GM21515 (cell line): Measurements from ENCODE around the gene PLP2.

Source experiments
- ATAC-seq: cut with Tn5 transposase; IDR thresholded peaks from one replicate; pipeline ENCODE4 v1.9.1; 2021; ENCODE audit not compliant: unreplicated experiment

Gene PLP2

DNA sequence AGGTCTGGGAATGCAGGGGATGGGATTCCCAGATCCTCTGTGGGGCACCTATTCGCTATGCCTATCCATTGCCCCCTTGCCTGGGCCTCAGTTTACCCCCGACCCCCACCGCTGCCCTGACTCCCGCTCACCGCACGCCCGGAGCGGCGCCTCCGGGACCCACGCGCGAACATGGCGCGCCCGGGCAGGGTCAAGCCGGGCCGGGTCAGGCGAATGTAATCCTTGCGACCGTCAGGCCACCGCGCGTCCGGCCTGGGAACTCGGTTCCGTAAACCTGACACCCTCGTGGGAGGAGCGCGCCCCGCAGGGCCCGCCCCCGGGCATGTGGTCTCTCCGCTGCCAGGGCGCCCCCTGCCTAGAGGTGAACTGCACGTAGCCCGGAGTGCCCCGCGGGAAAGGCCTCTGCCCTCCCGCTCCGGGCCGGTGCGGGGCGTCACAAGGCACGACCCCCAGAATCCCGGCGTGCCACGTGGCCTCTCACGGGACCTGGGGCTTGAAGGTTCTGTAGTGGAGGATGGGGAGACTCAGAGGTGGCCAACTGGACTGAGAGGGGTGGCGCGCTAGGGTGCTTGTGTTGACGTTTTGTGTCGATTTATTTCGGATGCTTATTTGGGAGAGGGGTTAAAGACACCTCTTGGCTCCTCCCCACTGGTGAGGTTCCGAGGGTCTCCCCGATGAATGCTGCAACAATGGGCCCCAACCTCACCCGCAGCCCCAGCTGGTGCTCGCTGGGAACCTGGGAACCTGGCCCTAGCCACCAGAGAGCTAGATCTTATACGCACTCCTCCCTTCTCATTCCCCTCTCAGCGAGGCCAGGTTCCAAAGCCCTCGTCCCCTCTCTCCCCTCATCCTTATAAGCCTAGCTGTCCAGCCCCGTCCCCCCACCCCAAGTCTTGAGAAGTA is 14.7 kb downstream of the PLP2 start, which contains the start of gene PRICKLE3:
PRICKLE3 (minus strand) TSS at position 249 of the 903 bp plus-strand sequence; CDS start at position 173, 76 bp downstream.
- no peak for ATAC-seq

DNA sequence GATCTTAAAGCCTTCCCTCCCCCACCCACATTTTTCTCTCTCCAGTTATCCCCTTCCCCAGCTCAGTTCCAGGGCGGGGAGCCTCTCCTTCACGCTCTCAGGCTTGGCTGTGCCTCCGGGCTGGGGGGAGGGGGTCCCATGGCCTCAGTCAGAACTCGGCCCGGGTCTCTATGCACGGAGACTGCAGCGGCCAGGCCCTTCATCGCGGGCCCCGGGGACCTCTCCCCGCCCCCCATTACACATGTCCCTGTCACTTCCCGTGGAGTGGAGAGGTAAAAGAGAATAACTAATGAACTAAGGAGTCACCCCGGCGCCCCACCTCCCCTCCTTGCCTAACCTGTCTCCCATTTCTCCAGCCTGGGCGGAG is 15.3 kb downstream of the PLP2 start:
- ATAC-seq: no peak

DNA sequence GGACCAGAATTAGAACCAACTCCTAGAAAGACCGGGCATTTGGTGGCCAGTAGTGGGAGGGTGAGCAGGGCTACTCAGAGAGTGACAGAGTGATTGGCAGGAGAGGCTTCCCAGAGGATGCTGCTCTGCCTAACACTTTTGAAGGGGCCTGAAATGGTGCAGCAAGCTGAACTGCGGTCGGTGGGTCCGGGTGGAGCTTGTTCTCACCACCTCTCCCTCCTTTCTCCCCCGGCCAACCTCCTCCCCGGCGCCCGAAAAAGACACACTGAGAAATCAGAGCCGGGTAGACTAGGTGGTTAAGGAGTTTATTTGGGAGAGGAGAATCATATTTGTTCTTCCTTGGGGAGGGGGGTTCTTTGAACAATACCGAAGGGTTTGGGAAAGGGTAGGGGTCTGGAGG is 15.8 kb downstream of the PLP2 start:
- no peak for ATAC-seq

DNA sequence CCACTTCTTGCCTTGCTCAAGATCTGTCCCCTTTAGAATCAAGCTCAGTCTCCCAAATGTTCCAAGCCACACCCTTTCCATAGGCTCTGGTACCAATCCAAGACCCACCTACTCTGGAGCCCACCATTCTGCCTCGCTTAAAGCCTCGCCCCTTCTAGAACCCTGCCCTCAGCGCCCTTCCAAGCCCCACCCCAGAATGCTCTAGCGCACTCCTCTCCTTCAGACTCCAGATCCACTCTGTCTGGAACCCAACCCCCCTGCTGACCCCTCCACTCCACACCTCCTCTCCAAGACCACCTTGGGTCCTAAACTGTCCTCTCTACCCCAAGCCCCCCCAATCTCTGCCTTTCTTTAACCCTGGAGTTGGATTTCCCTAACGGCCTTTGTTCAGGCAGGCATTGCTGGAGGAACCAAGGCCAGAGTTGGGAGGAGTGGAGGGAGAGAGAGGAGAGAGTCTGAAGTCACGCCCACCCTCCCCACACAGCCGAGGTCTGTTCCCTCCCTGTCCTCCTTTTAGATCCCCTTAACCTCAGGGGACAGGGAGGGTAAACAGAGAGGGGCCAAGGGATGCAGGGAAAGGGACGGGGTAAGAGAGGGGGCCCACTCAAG is 16.9 kb downstream of the PLP2 start:
- no peak for ATAC-seq

DNA sequence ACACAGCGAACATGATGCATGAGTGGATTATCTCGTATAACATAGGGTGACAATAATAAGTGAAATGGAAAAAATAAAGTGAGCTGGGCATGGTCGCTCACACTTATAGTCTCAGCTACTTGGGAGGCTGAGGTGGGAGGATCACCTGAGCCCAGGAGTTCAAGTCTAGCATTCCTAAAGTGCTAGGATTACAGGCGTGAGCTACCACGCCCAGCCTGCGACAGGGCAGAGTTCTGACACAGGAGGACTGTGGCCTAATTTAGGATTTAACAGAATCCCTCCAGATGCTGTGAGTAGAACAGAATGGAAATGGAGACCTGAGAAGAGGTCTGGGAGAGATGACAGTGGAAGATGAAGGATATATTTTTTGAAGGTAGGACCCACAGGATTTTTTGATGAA is 17.9 kb downstream of the PLP2 start:
- no peak for ATAC-seq

GRCh38 chrX:49190821-49191573 is 19.3 kb downstream of the PLP2 start:
- peak; percentile 89 for ATAC-seq

GRCh38 chrX:49191574-49192011 is 19.9 kb downstream of the PLP2 start:
- peak; percentile 24 for ATAC-seq

- no peak for ATAC-seq
Measured at GRCh38 chrX:49192722-49193328, 21.1 kb downstream of the PLP2 start.

- ATAC-seq: no peak
Measured at GRCh38 chrX:49193542-49193964, 21.9 kb downstream of the PLP2 start.

GRCh38 chrX:49197543-49198087 is 25.9 kb downstream of the PLP2 start:
- ATAC-seq: no peak

- ATAC-seq: no peak
Measured at GRCh38 chrX:49198540-49199314, 27.0 kb downstream of the PLP2 start.

DNA sequence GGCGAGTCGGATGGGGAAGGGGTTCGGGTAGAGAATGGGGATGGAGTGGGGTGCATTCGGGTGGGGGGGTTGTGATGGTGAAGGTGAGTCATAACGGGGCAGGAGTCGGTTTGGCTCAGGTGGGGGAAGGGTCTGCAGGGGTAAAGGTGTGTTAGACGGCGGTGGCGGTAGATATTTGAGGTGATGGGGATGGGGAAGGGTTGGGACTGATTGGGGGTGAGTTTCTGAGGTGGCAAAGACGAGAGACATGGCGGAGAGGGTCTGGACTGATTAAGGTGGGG is 27.6 kb downstream of the PLP2 start:
- no peak for ATAC-seq

GRCh38 chrX:49199906-49200771 is 28.4 kb downstream of the PLP2 start, which contains the start of gene SYP:
Gene SYP (minus strand): TSS chrX:49200193. CDS start chrX:49200186, 7 bp downstream.
- peak; percentile 93 for ATAC-seq

- no peak for ATAC-seq
Measured at GRCh38 chrX:49202022-49202421, 30.3 kb downstream of the PLP2 start.

GRCh38 chrX:49203536-49203935 is 31.8 kb downstream of the PLP2 start:
- ATAC-seq: no peak

DNA sequence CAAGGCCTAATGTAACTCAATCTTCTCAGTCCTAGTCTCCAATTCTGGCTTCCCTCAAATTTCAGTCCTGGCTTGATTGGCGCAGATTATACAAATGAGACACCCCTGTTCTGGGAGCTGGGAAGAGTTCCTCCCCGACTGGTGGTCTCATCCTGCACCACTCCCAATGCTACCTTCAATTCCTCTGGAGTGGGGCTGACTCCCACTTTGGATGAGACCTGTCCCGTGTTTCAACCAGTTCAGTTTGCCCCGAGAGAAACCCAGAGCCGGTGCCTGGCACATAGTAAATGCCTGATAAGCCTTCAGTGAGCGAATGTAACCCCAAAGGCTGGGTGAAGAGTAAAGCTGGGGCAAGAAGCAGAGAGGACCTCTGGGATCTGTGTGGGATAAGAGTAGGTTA is 32.3 kb downstream of the PLP2 start:
- ATAC-seq: no peak

DNA sequence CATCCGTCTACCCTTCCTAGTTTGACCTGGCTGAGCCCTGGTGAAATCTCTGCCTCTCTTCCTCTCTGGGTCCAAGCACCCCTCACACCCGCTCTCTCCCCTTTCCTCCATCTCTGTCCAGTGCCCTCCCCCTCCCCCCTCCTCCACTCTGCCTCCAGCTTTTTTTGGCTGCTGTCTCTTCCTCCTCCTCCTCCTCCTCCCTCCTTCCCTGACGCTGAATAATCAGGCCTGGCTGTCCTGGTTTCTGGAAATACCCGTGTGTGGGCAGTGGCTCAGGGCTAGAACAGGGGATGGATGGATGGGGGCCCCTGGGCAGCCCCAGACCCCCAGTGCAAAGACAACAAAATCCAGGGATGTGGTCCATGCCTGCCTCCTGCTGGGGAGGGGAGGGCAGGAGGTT is 33.0 kb downstream of the PLP2 start:
- no peak for ATAC-seq

DNA sequence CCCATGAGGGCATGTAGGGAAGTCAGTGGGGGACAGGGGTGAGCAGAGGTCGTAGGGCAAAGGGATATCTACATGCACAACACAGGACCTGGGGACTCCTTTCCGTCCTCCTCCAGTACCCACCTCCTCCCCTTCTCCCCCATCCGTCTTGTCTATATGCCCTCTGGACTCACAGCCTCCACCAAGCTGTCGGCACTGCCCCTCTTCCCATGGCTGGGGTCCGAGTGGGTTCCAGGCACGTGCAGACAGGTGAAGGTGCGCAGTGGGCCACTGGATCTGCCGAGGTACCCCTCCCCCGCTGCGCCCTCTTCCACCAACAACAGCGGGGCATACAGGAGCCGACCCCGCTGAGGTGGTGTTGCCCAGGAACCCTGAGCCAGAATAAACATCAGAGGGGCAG is 33.7 kb downstream of the PLP2 start:
- no peak for ATAC-seq

DNA sequence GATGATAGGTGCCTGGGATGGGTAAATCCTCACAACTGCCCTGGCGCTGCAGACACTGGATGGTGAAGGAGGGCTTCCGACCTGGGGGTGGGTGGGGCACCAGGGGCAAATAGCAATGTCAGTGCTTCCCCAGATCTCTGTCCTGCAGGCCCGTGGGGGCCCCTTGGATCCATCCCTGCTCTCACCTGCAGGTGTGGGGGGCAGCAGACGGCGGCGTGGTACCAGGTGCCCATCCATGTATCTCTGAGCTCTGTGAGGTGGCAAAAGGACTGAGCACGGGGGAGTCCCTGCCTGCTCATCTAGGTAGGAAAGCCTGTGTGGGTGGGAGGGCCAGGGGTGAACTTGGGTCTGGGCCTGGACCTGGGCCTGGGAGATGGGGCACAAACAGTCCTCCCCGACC is 34.8 kb downstream of the PLP2 start:
- no peak for ATAC-seq
